KMS-11 (cell line): ENCODE measurements around the gene CNTLN.

Experiments
- H2AFZ ChIP-seq: fragments of 200-600 bp; sonication (generic); 2 replicates; pipeline ENCODE4 v1.6.1; 2016; ENCODE audit warnings: antibody characterized with exemption, mixed run types, low read depth
- H3K27ac ChIP-seq: fragments of 200-600 bp; sonication (generic); 2 replicates; pipeline ENCODE4 v1.6.1; 2016; ENCODE audit warnings: mild to moderate bottlenecking, mixed run types
- H3K27me3 ChIP-seq: fragments of 200-600 bp; sonication (generic); 2 replicates; pipeline ENCODE4 v1.6.1; 2017; ENCODE audit warnings: mild to moderate bottlenecking, low read depth, mixed run types, moderate library complexity; ENCODE audit not compliant: insufficient read depth
- H3K36me3 ChIP-seq: fragments of 200-600 bp; sonication (generic); 2 replicates; pipeline ENCODE4 v1.6.1; 2017; ENCODE audit warnings: mild to moderate bottlenecking, mixed run types; ENCODE audit not compliant: insufficient read depth
- H3K4me1 ChIP-seq: fragments of 200-600 bp; sonication (generic); 2 replicates; pipeline ENCODE4 v1.6.1; 2016; ENCODE audit warnings: mild to moderate bottlenecking, low read depth, mixed run types; ENCODE audit not compliant: poor library complexity, severe bottlenecking
- H3K4me2 ChIP-seq: fragments of 200-600 bp; sonication (generic); 2 replicates; pipeline ENCODE4 v1.7.0; 2016; ENCODE audit warnings: mild to moderate bottlenecking, mixed run types
- H3K4me3 ChIP-seq: fragments of 200-600 bp; sonication (generic); IDR thresholded peaks from 2 replicates; pipeline ENCODE4 v1.6.1; 2017; ENCODE audit warnings: low read depth, low read length, mixed read lengths; ENCODE audit not compliant: insufficient read depth
- H3K79me2 ChIP-seq: fragments of 200-600 bp; sonication (generic); 2 replicates; pipeline ENCODE4 v1.6.1; 2016; ENCODE audit warnings: low read depth, mixed run types; ENCODE audit not compliant: insufficient read depth
- H3K9ac ChIP-seq: fragments of 200-600 bp; sonication (generic); 2 replicates; pipeline ENCODE4 v1.6.1; 2016; ENCODE audit warnings: mild to moderate bottlenecking, mixed run types
- H4K20me1 ChIP-seq: fragments of 200-600 bp; sonication (generic); 2 replicates; pipeline ENCODE4 v1.6.1; 2016; ENCODE audit warnings: mild to moderate bottlenecking, mixed run types; ENCODE audit not compliant: insufficient read depth
- CTCF ChIP-seq: fragments of 200-600 bp; sonication (generic); conservative IDR thresholded peaks from 2 replicates; pipeline ENCODE4 v1.6.1; 2017; ENCODE audit warnings: low read depth, mild to moderate bottlenecking, antibody characterized with exemption, low read length, moderate library complexity, mixed read lengths

Gene CNTLN

GRCh38 chr9:17398350-17398749 is 263.5 kb downstream of the CNTLN start:
- H2AFZ ChIP-seq = no peak overlapping the region
- H3K36me3 ChIP-seq = no peaks in the 10 kb centered on the region
- no peak overlapping the region for H3K4me2 ChIP-seq
- no peaks in the 10 kb centered on the region for H3K79me2 ChIP-seq
- no peaks in the 10 kb centered on the region for H4K20me1 ChIP-seq
- H3K9ac ChIP-seq = no peak overlapping the region
- no peak for TF ChIP-seq CTCF
- no peak overlapping the region for H3K27ac ChIP-seq
- no peaks in the 10 kb centered on the region for H3K4me1 ChIP-seq
- no peaks in the 10 kb centered on the region for H3K27me3 ChIP-seq
- H3K4me3 ChIP-seq = no peak overlapping the region

GRCh38 chr9:17401858-17402257 is 267.0 kb downstream of the CNTLN start:
- H3K4me1 ChIP-seq = no peaks in the 10 kb centered on the region
- H3K36me3 ChIP-seq = no peaks in the 10 kb centered on the region
- no peaks in the 10 kb centered on the region for H3K27me3 ChIP-seq
- no peak overlapping the region for H3K27ac ChIP-seq
- H3K4me2 ChIP-seq = no peak overlapping the region
- H4K20me1 ChIP-seq = no peaks in the 10 kb centered on the region
- no peak overlapping the region for H3K4me3 ChIP-seq
- H3K79me2 ChIP-seq = no peaks in the 10 kb centered on the region
- H2AFZ ChIP-seq = no peak overlapping the region
- TF ChIP-seq CTCF = no peak
- H3K9ac ChIP-seq = no peak overlapping the region

- Histone ChIP-seq H3K79me2 (no peaks in the 10 kb centered on the region), H4K20me1 (no peaks in the 10 kb centered on the region), H3K4me2 (no peak overlapping the region), H3K9ac (no peak overlapping the region), H3K4me1 (no peaks in the 10 kb centered on the region), H2AFZ (no peak overlapping the region), H3K36me3 (no peaks in the 10 kb centered on the region), H3K27me3 (no peaks in the 10 kb centered on the region), H3K4me3 (no peak overlapping the region), H3K27ac (no peak overlapping the region)
- peak; percentile 34; the same call in 1 of the 2 replicates for TF ChIP-seq CTCF
Measured at GRCh38 chr9:17402309-17402708, 267.5 kb downstream of the CNTLN start.

GRCh38 chr9:17403539-17403938 is 268.7 kb downstream of the CNTLN start:
- Histone ChIP-seq H3K27me3 (no peaks in the 10 kb centered on the region), H4K20me1 (no peaks in the 10 kb centered on the region), H3K4me3 (no peak overlapping the region), H3K36me3 (no peaks in the 10 kb centered on the region), H2AFZ (no peak overlapping the region), H3K27ac (no peak overlapping the region), H3K4me1 (no peaks in the 10 kb centered on the region), H3K79me2 (no peaks in the 10 kb centered on the region), H3K9ac (no peak overlapping the region), H3K4me2 (no peak overlapping the region)
- no peak for TF ChIP-seq CTCF
